OCI-M2 (cell line): Measurements from ENCODE around the gene DICER1.
"Not testable (repeated sequence)": the region's sequence is repeated elsewhere in the genome, so short reads cannot be mapped to it uniquely, and the experiment has no call there.

Experiments used
- DNase-seq: peaks from one replicate; lab custom pipeline; 2025; ENCODE audit not compliant: unreplicated experiment; lab: John Stamatoyannopoulos, UW

The DICER1 gene

GRCh38 chr14:95149441-95149840 is 7.9 kb downstream of the DICER1 start:
- DNase-seq = no peak

- DNase-seq = no peak
Measured at GRCh38 chr14:95147597-95147996, 9.7 kb downstream of the DICER1 start.

DNA sequence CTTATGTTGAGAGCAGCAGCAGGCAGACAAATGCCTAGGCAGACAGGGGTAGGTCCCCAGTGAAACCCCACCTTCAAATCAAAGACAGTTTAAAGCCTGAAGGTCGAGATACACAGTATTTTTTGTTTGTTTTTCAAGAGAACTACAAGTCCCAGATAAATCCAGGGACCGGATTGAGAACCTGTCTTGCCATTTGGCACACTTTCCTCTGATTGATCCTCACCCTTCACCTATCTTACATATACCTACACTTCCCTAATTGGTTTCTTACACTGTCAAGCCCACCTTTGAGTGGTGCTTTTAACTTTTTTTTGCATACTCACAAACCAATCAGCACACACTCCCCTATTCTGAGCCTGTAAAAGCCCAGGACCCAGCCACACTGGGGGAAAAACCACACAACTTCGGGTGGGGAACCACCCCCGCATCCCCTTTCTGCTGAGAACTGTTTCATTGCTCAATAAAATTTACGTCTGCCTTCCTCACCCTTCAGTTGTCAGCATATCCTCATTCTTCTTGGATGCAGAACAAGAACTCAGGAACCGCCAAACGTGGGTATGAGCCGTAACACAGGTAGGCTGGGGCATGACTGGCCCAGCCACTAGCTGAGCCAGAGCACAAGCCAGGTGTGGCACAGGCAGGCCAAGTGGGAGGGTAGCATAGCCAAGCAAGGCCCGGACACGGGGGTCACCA is 11.1 kb downstream of the DICER1 start:
- no peak for DNase-seq

GRCh38 chr14:95144849-95145248 is 12.5 kb downstream of the DICER1 start:
- no peak for DNase-seq

- no peak for DNase-seq
Measured at GRCh38 chr14:95143808-95144620, 13.3 kb downstream of the DICER1 start.

- no peak for DNase-seq
Measured at GRCh38 chr14:95142208-95142607, 15.1 kb downstream of the DICER1 start.

DNA sequence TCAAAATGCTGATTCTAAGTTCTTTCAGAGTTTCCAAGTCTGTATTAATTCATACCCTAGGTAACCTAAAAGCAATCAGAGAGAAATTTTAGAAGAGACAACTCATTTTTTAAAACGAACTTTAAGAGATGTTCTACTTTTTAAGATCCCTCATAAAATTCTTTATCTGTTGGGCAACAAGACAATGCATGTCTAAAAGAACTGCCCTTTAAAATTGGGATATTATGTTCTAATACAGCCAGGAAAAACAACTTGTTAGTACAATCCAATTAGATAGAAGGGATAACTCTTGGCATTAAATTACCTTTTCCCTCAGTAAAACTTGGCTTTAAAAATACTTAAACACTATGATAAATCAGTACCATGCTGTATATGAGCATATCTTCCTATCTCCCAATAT is 15.6 kb downstream of the DICER1 start:
- no peak for DNase-seq

- no peak for DNase-seq
Measured at GRCh38 chr14:95140060-95140858, 17.1 kb downstream of the DICER1 start.

- no peak for DNase-seq
Measured at GRCh38 chr14:95138876-95139275, 18.5 kb downstream of the DICER1 start.

DNA sequence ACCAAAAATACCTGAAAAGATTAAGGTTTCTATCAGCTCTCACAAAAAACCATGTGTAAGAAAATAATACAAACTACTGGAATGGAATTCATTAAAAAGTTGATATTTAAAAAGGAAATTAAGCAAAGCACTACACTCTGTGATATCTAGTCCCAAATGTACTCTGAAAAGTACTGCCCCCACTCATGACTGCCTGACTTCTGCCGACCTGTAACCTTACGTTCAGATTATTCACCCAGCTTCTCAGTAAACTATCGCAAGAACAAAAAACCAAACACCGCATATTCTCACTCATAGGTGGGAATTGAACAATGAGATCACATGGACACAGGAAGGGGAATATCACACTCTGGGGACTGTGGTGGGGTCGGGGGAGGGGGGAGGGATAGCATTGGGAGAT is 18.9 kb downstream of the DICER1 start:
- DNase-seq = not testable (repeated sequence)

- DNase-seq = no peak
Measured at GRCh38 chr14:95137804-95138167, 19.5 kb downstream of the DICER1 start.

- DNase-seq = no peak
Measured at GRCh38 chr14:95137164-95137803, 20.0 kb downstream of the DICER1 start.

GRCh38 chr14:95136631-95137030 is 20.7 kb downstream of the DICER1 start:
- no peak for DNase-seq

DNA sequence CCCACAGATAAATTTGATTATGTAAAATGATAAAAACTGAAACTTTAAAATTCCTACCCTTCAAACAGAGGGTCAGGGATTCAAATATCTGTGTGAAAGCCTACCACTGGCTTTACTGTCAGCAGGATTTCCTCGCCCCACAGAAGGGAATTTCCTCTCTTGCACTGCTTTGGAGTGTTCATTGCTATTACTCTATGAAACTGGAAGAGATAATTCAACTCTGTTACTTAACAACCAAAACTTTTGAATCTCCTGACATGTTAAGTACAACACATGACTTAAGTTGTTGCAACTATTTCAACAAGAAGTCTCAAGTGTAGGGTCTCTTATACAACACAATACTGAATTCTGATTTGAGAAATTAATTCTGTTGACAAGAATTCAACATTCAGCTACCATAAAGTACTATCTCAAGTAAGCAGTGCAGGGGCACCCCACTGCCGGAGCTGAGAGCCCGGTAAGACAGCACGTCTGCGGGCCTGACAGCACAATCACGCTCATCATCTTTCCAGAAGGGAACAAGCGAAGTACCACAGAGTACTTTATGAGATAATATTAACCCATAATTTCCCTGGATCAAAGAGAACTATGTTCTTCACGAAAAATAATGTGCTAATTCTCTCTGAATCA is 22.9 kb downstream of the DICER1 start:
- no peak for DNase-seq

DNA sequence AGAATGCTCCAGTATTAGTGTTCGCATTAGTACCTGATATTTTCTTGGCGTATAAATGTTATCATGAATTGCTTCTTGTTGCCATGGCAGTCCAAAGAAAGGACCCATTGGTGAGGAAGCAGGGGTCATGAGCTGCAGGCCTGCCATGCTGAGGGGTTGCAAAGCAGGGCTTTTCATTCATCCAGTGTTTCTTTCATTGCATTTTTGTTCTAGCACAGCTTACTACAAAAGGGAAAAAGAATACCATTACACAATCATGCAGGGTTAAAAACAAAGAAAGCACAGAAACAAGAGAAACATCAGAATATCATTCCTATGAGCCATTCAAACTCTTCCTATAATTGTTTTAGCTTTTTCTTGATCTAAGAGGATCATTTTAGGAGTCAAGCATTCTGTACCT is 24.0 kb downstream of the DICER1 start:
- no peak for DNase-seq

- no peak for DNase-seq
Measured at GRCh38 chr14:95132760-95133159, 24.6 kb downstream of the DICER1 start.

GRCh38 chr14:95130549-95130948 is 26.8 kb downstream of the DICER1 start:
- no peak for DNase-seq

GRCh38 chr14:95128140-95128539 is 29.2 kb downstream of the DICER1 start:
- DNase-seq = no peak

GRCh38 chr14:95127531-95127911 is 29.8 kb downstream of the DICER1 start:
- DNase-seq = no peak

DNA sequence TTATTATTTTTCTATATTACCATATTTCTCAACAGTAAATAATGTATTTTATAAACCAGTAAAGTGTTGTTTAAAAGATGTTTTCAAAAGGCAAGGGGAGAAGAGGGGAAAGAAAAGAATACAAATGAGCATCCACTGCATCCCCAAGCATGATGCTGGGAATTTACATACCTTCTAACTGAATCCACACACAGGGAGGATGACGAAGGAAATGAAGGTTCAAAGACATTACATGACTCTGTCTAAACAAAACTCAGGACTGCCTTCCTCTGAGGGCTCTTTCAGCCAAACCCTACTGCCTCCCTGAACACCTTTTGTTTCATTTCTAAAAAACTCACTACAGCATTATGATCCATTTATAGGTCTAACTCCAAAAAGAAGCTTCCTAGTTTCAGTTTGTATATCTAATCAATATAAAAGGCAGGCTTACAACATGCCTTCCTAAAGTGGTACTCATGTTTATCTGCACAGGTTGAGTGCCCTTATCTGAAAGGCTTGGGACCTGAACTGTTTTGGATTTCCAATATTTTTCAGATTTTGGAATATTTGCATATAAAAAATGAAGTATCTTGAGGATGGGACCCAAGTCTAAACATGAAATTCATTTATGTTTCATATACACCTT is 30.3 kb downstream of the DICER1 start:
- DNase-seq = no peak
